Erythroblast (primary cell): Measurements from ENCODE around the gene SLC25A13.
"Not testable (repeated sequence)": the region's sequence is repeated elsewhere in the genome, so short reads cannot be mapped to it uniquely, and the experiment has no call there.

Experiments used
- DNase-seq, 2 experiments: peaks; one replicate each; lab custom pipeline; 2025; lab: John Stamatoyannopoulos, UW
- GATA1 ChIP-seq: IDR thresholded peaks from 2 replicates; pipeline ENCODE4 v1.6.1; 2011; ENCODE audit warnings: low read depth, mild to moderate bottlenecking, control low read depth, low read length, moderate library complexity
- POLR2A ChIP-seq: IDR thresholded peaks from 2 replicates; pipeline ENCODE4 v1.6.1; 2011; ENCODE audit warnings: mild to moderate bottlenecking, low read length

The SLC25A13 gene

DNA sequence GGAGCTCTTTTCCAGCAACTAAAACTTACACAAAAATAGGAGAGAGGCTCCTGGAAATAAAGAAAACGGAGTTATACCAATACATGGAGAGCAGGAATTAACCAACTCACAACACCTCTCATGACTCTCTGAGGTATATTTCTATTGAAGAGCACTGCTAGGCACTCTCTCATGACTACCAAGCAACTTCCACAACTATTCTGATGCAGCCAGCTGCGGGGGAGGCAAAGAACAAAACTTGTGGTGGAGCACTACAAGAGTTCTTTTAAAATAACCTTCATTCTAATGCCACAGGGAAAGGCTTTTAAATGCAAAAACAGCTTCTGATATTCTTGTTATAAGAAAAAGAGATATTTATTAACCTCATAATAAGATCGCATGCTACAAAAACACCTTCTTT, 140.7 kb downstream of the SLC25A13 start:
- no peak for DNase-seq
- TF ChIP-seq POLR2A (no peak), GATA1 (no peak)

DNA sequence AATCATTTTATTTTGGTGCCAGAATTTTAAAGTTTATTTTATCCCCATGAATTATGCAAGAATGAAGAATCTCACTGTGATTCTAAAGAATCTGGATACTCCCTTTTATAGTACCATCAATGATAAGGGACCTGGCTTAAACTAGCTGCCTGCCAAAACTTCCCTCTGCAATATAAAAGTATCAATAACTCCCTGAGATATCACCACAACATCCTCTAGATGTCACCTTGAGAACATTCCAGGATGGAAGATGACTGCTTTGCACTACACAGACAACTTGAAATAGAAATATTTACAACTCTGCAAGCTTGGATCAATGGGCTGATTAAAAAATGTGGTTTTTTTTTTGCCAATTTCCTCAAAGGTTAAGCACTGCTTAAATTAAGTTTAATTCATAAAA, 142.1 kb downstream of the SLC25A13 start:
- DNase-seq = no peak
- TF ChIP-seq POLR2A (no peak), GATA1 (no peak)

DNA sequence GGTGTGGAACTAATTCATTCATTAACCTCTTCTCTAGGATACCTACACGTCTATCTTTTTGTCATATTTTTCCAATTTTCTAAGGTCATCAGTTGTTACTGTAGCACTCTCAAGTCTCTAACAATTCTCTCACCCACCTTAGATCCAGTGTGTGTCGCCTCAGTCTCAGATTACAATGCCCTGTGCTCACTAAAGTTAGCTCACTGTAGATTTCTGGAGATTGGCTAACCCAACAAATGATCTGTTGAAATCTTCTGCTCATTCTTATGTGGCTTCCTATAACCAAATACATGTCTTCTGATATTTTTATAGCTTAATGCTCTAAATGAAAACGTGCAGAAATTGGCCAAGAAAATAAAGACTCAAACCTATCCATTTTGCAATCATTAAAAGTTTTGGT, 142.6 kb downstream of the SLC25A13 start:
- TF ChIP-seq GATA1 (no peak), POLR2A (no peak)
- no peak for DNase-seq

DNA sequence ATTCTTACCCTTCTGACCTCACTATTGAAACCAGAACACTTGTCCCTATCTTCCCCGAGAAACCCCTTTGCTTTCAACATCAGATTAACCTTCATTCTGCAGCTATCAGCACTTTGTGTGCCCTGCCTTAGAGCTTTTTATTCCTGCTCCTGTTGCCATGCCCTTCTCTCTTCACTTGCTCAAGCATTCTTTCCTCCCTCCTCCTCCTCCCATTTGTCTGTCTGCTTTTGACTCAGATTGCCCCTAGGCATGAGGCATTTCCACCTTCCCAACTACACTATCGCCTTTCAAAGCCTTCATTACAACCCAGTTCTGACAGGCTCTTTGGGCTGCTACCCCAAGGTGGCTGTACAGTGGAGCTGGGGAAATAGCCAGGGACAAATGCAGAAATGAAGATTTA, 143.3 kb downstream of the SLC25A13 start:
- TF ChIP-seq POLR2A = no peak
- TF ChIP-seq GATA1 = no peak
- no peak for DNase-seq

DNA sequence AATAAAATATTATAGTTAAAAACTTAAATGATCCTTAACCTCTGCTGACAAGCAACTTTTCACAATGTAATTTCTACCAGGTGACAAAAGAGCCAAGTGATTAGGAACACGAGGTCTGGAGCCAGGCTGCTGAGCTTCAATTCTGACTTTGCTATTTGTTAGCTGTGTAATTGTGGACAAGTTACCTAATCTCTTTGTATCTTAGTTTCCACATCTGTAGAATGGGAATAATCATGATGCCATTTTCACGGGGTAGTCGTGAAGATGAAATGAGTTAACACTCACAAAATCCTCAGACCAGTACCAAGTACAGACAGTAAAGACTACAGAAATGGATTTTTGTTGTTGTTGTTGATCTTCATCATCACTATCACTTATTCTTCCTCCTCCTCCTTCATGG, 144.5 kb downstream of the SLC25A13 start:
- no peak for TF ChIP-seq POLR2A
- TF ChIP-seq GATA1 = no peak
- no peak for DNase-seq

DNA sequence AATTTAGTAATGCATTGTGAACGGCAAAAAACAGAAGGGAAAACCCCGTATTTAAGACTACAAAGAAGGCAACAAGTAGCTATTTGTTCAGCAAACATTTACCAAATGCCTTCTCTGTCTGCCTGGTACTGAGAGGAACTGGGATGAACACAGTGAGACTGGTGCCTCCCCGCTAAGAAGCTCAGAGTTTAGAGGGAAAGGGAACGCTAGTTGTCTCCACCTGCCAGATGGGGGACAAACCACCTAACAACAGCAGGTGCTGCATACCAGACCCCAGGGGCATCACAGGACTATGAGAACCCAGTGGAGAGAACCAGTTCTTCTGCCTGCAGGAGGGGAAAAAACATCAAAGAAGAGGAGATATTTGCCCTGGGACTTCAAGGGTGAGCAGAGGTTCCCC, 147.1 kb downstream of the SLC25A13 start:
- no peak for TF ChIP-seq GATA1
- TF ChIP-seq POLR2A = no peak
- no peak for DNase-seq

DNA sequence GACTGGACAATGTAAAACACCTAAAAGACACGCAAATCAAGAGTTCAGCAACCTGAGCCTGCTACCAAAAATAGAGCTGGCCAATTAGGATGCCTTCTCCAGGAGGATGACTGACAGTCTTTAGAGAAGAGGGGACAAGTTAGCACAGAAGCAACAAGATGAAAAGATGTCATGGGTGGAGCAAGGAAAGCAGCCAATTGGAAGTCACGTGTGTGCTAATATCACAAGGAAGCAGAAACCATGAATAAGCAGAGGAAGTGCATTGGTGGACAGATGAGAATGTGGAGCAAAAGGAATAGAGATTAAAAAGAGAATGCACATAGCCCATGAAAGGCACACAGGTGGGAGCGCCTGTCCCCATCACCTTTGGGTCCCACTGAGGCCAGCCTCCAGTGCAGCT, 148.1 kb downstream of the SLC25A13 start:
- DNase-seq = peak; percentile 53 to 63
- TF ChIP-seq GATA1 (no peak), POLR2A (no peak)

DNA sequence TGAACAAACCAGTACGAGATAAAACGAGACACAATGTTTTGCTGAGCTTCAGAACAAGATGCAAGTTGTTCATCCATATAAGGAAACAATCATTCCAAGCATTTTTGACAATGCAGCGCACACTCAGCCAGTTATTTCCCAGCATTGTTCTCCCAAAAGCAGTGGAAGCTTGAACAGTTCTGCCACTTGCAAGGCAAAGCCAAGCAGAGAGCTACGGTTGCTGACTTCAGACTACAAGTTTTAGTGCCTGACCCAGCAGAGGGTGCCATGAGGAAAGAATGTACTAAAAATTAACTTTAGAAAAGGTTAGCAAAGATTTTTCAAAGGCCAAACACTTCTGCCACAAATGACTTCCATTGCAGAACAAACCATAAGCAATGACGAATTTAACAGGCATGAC, 152.5 kb downstream of the SLC25A13 start:
- DNase-seq = no peak
- no peak for TF ChIP-seq GATA1

DNA sequence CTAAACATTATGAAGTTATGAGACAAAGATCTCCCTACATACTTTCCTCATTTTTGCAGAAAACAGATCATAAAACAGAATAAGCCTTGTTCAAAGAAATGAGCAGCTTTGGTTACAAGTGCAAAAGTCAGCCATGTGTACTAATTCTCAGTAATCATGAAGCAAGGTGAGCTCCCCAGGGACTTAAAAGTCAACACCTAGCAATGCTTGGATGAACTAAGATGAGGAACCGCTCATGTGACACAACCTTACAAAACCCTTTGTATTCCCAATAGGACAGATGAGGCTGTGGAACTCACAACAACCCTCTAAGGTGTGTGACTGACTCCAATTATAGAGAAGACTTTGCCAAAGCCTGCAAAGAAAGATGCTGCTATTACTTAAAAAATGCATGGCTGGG, 154.5 kb downstream of the SLC25A13 start:
- TF ChIP-seq GATA1 = no peak
- DNase-seq = no peak

DNA sequence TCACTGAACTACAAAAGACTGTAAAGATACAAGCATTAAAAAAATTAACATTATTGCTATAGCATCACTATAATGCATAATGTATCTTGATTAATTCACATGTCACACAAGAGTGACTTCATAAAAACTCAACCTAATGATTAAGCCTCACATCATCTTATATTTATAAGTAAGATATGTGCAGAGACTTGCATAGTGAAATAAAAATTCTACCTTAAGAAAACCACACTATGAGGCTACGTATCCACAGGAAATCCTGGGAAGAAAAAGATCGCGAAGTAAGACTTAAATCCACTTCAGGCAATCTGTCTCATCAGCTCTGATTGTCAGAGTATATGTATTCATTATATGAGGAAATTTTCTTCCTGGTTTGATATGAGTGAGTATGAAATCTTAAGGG, 160.0 kb downstream of the SLC25A13 start:
- TF ChIP-seq POLR2A (no peak), GATA1 (no peak)
- no peak for DNase-seq

DNA sequence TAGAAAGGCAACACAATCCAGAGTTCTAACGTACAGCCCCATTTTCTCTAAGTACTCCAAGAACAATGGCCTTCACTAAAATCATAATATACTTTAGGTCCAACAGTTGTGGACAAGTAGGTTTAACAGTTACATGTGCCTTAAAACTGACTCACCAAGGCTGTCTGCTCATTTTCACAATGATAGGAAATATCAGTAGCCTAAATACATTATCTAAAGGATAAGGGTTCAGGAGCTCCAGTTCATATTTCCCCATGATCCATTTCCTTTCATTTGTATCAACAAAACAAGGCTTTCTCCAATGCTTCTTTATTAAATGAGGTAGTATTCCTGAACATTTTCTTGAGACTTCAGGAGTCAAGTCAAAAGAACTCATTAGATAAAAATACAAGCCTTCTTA, 164.0 kb downstream of the SLC25A13 start:
- TF ChIP-seq GATA1 = no peak
- no peak for DNase-seq

DNA sequence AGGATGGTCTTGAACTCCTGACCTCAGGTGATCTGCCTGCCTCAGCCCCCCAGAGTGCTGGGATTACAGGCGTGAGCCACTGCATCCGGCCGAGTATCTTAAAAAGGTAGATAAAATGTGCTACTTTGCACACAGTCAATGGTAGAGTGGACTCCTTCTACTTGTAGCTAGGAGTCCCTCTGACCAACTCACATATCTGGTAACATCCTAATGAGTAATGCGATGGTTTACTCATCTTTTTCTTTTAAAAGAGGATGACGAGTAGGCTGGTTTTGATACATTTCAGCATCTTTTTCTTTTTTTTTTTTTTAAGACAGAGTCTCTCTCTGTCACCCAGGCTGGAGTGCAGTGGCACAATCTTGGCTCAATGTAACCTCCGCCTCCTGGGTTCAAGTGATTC, 167.4 kb downstream of the SLC25A13 start:
- not testable (repeated sequence) for DNase-seq

DNA sequence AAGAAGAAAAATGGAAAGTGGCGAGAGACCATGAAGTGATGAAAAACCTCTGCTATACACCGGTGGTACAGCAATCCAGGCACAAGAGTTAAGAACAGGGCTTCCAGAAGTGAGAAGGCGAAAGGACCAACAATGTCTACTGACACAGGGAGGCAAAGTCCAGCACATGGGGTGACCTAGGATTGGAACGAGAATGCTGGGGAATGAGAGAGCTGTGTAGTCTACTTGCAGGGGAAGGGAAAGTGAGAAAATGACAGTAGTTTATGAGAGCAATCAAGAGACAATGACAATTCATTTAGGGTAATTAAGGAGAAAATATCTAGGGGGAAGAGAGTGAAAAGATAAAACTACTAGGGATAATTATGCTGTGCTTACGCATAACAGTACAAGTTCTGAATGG, 169.2 kb downstream of the SLC25A13 start:
- DNase-seq = no peak
- TF ChIP-seq POLR2A (no peak), GATA1 (no peak)

DNA sequence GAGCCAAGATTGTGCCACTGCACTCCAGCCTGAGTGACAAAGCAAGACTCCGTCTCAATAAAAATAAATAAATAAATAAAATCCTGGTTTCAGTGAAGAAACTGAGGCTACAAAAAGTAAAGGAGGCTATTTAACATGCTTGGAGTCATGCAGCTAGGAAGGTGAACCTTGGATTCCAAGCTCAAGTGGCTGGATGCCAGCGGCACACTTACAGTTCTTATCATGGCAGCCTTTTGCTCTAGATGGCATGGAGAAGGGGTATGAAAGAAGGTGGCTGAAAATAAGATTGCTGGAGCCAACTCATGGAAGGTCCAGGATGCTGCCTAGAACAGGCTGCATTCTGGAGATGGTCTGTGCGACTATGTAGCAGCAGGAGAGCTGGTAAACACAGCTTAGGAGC, 170.0 kb downstream of the SLC25A13 start:
- TF ChIP-seq POLR2A = no peak
- no peak for TF ChIP-seq GATA1
- no peak for DNase-seq

DNA sequence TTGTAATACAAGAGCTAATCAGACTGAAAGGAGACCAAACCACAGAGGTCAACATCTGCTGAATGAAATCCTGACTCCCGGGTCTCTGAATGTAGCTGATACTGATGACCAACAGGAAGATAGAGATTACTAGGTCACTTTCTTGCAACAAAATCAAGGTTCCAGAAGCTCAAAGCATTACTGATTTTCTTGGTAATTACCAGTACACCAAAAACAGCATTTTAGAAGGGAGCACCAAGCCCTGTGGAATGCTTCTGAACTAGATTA, 177.7 kb downstream of the SLC25A13 start:
- DNase-seq = no peak
- TF ChIP-seq GATA1 = no peak
- no peak for TF ChIP-seq POLR2A

DNA sequence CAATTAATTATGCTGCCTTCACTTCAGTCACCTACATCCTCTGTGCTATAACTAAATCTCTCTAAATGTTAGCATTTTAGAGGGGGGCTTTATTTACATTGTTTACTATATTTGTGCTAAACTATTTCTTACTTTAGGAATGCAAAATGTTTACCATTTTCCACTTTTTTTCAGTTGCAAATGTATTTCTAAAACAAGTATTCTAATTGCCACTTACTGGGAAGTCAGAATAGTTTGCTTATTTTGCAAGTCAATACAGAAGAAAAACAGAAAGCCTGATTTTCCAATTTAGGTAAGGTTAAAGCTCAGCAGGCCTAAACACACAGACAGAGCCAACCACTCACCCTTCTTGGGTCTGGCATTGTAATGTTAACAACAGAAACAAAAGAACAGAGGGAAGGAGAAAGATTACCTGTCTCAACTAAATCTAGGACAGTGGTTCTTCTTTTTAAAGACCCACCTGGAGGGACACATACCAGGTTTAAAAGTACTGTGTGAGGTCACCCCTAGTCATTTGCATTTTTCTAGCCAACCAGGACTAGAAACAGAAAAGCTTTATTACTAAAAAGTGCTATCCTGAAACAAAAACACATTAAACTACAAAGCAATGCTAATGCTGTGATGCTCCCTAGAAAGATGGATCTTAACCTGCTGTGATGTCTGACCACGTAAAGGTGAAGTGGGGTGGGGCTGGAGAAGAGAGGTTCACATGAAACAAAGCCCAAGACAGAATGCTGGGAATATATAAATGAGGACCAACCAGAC, 178.2 kb downstream of the SLC25A13 start:
- TF ChIP-seq GATA1 (no peak), POLR2A (no peak)

More for the DNA sequence above, 178.2 kb downstream of the SLC25A13 start:
- no peak for DNase-seq
